ENCODE measurements around the gene DPH5. TPM values are rescaled to one million over a fixed set of nuclear protein-coding genes. Genes with fewer than 3 reads are reported as not detected.
"Not testable (repeated sequence)": the region's sequence is repeated elsewhere in the genome, so short reads cannot be mapped to it uniquely, and the experiment has no call there.

The DPH5 gene
- polyA plus RNA-seq, 3 donors from 2014 or later: 30.2 to 32.8 (median 32.0) TPM

DNA sequence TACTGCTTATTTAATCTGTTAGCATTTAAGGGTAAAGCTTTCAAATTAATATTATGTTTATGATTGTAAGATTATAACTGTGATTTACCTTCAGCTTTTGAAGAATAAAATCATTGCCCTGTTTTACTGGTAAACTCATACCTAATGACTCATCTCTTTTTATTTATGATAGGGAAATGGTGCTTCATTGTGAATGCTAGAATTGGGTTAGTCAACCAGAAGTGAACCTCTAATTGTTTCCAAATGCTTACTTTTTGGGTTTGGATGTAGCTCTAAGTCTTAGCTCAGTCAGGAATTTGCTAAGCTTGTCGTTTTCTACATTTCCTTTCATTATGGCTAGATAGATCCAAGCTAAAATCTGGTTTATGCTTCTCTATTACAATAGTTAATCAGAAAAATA is 70.3 kb downstream of the DPH5 start:
- Mint-ChIP-seq H3K36me3 (peaks cover 15 to 30% (median 18%) of the 10 kb centered on the region in 3 donors), H3K27me3 (ENCODE audit: low read depth in 3 of 3) (peaks cover 2% of the 10 kb centered on the region in 3 donors), H3K27ac (peak overlapping the region in 1 of 6 donors; percentile 41), H3K4me3 (no peak overlapping the region), H3K9me3 (no peaks in the 10 kb centered on the region), H3K4me1 (peaks cover 36 to 45% of the 10 kb centered on the region in 2 donors)
- no peak for DNase-seq

GRCh38 chr1:100953960-100954730 is 71.4 kb downstream of the DPH5 start:
- H3K9me3 Mint-ChIP-seq: peaks cover 0 to 3% (median under 1%) of the 10 kb centered on the region in 6 donors
- H3K27ac Mint-ChIP-seq: peak overlapping the region; percentile 62 to 95 (median 90)
- H3K36me3 Mint-ChIP-seq: peaks cover 16 to 27% (median 19%) of the 10 kb centered on the region in 3 donors
- peaks cover 48 to 53% of the 10 kb centered on the region in 2 donors for H3K4me1 Mint-ChIP-seq
- no peak for DNase-seq
- H3K4me3 Mint-ChIP-seq: no peak overlapping the region
- H3K27me3 Mint-ChIP-seq (ENCODE audit: low read depth in 3 of 3): peaks cover 2% of the 10 kb centered on the region in 3 donors

- not testable (repeated sequence) for DNase-seq; H3K27me3 Mint-ChIP-seq (ENCODE audit: low read depth in 3 of 3)
- Mint-ChIP-seq H3K4me3 (peak overlapping the region in 1 of 5 donors; percentile 29), H3K4me1 (peaks cover 59 to 65% of the 10 kb centered on the region in 2 donors), H3K36me3 (peaks cover 26 to 35% (median 30%) of the 10 kb centered on the region in 3 donors), H3K27ac (peak overlapping the region; percentile 62 to 95 (median 90)), H3K9me3 (peaks cover 5 to 15% (median 10%) of the 10 kb centered on the region in 6 donors)
Observed at GRCh38 chr1:100952970-100953369, 72.6 kb downstream of the DPH5 start.

DNA sequence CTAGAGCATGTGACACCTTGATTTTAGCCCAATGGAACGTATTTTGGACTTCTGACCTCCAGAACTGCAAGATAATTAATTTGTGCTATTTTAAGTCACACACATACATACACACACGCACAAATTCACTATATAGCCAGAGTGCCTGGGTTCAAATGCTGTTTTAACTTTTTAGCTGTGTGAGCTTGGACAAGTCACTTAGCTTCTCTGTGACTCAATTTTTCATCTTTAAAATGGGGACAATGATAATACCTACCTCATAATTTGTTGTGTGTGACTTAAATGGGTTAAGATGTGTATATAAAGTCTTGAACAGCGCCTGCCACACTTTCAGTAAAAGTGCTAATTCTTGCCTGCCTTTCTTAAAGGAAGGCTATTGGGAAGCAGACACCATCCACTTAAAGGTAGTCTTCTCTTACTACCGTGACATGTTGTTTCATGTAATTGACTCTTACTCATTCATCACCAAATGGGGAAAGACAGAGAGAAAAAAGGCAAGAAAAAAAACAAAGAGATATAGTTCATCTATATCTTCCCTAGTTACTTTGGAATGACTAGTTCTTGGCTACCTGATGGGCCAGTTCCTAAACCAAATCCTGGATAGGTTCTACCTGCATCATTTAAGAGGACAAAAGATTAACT is 73.4 kb downstream of the DPH5 start:
- Mint-ChIP-seq H3K27me3 (ENCODE audit: low read depth in 3 of 3) (peaks cover 2 to 3% (median 2%) of the 10 kb centered on the region in 3 donors), H3K36me3 (peaks cover 28 to 42% (median 37%) of the 10 kb centered on the region in 3 donors), H3K4me1 (peaks cover 66 to 72% of the 10 kb centered on the region in 2 donors), H3K9me3 (peaks cover 9 to 22% (median 16%) of the 10 kb centered on the region in 6 donors), H3K27ac (peak overlapping the region; percentile 62 to 95 (median 90)), H3K4me3 (no peak overlapping the region)
- DNase-seq: no peak

- H3K4me1 Mint-ChIP-seq: peaks cover 74 to 84% of the 10 kb centered on the region in 2 donors
- peak overlapping the region; percentile 62 to 95 (median 90) for H3K27ac Mint-ChIP-seq
- peaks cover 2 to 3% (median 2%) of the 10 kb centered on the region in 3 donors for H3K27me3 Mint-ChIP-seq (ENCODE audit: low read depth in 3 of 3)
- H3K4me3 Mint-ChIP-seq: peak overlapping the region in 1 of 5 donors; percentile 8
- peaks cover 17 to 36% (median 30%) of the 10 kb centered on the region in 6 donors for H3K9me3 Mint-ChIP-seq
- DNase-seq: no peak
- H3K36me3 Mint-ChIP-seq: peaks cover 43 to 51% (median 50%) of the 10 kb centered on the region in 3 donors
Observed at GRCh38 chr1:100950781-100951180, 74.8 kb downstream of the DPH5 start.

DNA sequence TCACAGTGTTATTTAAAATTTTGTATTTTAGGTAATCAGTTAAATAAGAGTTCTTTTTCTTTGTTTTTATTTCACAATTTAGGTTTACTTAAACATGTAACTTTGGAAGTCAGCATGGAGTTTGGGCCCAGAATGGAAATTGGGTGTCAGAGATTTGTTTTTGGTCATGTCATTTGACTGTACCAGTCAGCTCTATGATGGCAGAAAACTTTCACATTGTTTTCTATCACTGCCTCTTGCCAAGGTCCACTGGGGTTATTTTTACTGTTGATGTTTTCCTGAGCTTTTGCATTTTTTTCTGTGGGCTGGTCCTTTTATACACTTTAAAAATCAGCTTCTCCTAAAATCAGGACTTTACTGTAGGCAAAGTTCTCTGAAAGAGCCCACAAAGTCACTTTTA is 75.2 kb downstream of the DPH5 start:
- no peak for DNase-seq
- Mint-ChIP-seq H3K4me3 (peak overlapping the region in 2 of 5 donors; percentile 30 to 80), H3K27me3 (ENCODE audit: low read depth in 3 of 3) (peaks cover 2 to 3% (median 2%) of the 10 kb centered on the region in 3 donors), H3K27ac (peak overlapping the region; percentile 62 to 95 (median 90)), H3K4me1 (peaks cover 74 to 84% of the 10 kb centered on the region in 2 donors), H3K9me3 (peaks cover 17 to 39% (median 31%) of the 10 kb centered on the region in 6 donors), H3K36me3 (peaks cover 46 to 56% (median 55%) of the 10 kb centered on the region in 3 donors)

- peak overlapping the region; percentile 59 to 80 (median 74) for H3K4me3 Mint-ChIP-seq
- peak; percentile 61 to 75 (median 61) for DNase-seq
- not testable (repeated sequence) for H3K27me3 Mint-ChIP-seq (ENCODE audit: low read depth in 3 of 3)
- H3K27ac Mint-ChIP-seq: peak overlapping the region; percentile 62 to 95 (median 94)
- H3K9me3 Mint-ChIP-seq: peaks cover 17 to 43% (median 32%) of the 10 kb centered on the region in 6 donors
- peaks cover 74 to 84% of the 10 kb centered on the region in 2 donors for H3K4me1 Mint-ChIP-seq
- H3K36me3 Mint-ChIP-seq: peaks cover 47 to 63% (median 62%) of the 10 kb centered on the region in 3 donors
Observed at GRCh38 chr1:100949515-100950158, 75.9 kb downstream of the DPH5 start.

- DNase-seq: not testable (repeated sequence)
- peaks cover 49 to 64% (median 64%) of the 10 kb centered on the region in 3 donors for H3K36me3 Mint-ChIP-seq
- H3K9me3 Mint-ChIP-seq: peaks cover 17 to 43% (median 32%) of the 10 kb centered on the region in 6 donors
Observed at GRCh38 chr1:100948721-100949405, 76.7 kb downstream of the DPH5 start.

DNA sequence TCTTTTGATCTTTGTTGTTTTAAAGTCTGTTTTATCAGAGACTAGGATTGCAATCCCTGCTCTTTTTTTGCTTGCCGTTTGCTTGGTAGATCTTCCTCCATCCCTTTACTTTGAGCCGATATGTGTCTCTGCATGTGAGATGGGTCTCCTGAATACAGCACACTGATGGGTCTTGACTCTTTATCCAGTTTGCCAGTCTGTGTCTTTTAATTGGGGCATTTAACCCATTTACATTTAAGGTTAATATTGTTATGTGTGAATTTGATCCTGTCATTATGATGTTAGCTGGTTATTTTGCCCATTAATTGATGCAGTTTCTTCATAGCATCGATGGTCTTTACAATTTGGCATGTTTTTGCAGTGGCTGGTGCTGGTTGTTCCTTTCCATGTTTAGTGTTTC is 77.8 kb downstream of the DPH5 start:
- Mint-ChIP-seq H3K27ac (peak overlapping the region in 4 of 6 donors; percentile 43 to 94 (median 57)), H3K9me3 (peaks cover 17 to 43% (median 32%) of the 10 kb centered on the region in 6 donors), H3K36me3 (peaks cover 51 to 64% (median 63%) of the 10 kb centered on the region in 3 donors), H3K4me1 (peaks cover 69 to 77% of the 10 kb centered on the region in 2 donors)
- H3K27me3 Mint-ChIP-seq (ENCODE audit: low read depth in 3 of 3); DNase-seq; H3K4me3 Mint-ChIP-seq: not testable (repeated sequence)

More at GRCh38 chr1:100948721-100949405, 76.7 kb downstream of the DPH5 start:
- Mint-ChIP-seq H3K4me1 (peaks cover 71 to 78% of the 10 kb centered on the region in 2 donors), H3K27ac (peak overlapping the region; percentile 62 to 95 (median 94)), H3K4me3 (peak overlapping the region; percentile 59 to 80 (median 74))
- not testable (repeated sequence) for H3K27me3 Mint-ChIP-seq (ENCODE audit: low read depth in 3 of 3)

- Mint-ChIP-seq H3K27ac (peak overlapping the region in 3 of 6 donors; percentile 5 to 46 (median 43)), H3K36me3 (peaks cover 46 to 59% (median 56%) of the 10 kb centered on the region in 3 donors)
Observed at GRCh38 chr1:100946064-100946463, 79.5 kb downstream of the DPH5 start.

GRCh38 chr1:100943533-100943932 is 82.1 kb downstream of the DPH5 start:
- no peak for DNase-seq
- Mint-ChIP-seq H3K4me3 (no peak overlapping the region), H3K4me1 (peaks cover 51 to 66% of the 10 kb centered on the region in 2 donors), H3K27me3 (ENCODE audit: low read depth in 3 of 3) (peaks cover 0 to 5% (median 2%) of the 10 kb centered on the region in 3 donors), H3K9me3 (peaks cover 12 to 34% (median 27%) of the 10 kb centered on the region in 6 donors), H3K27ac (peak overlapping the region in 5 of 6 donors; percentile 30 to 85 (median 81)), H3K36me3 (peaks cover 48 to 60% (median 60%) of the 10 kb centered on the region in 3 donors)

More at GRCh38 chr1:100946064-100946463, 79.5 kb downstream of the DPH5 start:
- Mint-ChIP-seq H3K4me1 (peaks cover 70 to 77% of the 10 kb centered on the region in 2 donors), H3K9me3 (peaks cover 17 to 43% (median 32%) of the 10 kb centered on the region in 6 donors)
- not testable (repeated sequence) for H3K4me3 Mint-ChIP-seq; DNase-seq; H3K27me3 Mint-ChIP-seq (ENCODE audit: low read depth in 3 of 3)

DNA sequence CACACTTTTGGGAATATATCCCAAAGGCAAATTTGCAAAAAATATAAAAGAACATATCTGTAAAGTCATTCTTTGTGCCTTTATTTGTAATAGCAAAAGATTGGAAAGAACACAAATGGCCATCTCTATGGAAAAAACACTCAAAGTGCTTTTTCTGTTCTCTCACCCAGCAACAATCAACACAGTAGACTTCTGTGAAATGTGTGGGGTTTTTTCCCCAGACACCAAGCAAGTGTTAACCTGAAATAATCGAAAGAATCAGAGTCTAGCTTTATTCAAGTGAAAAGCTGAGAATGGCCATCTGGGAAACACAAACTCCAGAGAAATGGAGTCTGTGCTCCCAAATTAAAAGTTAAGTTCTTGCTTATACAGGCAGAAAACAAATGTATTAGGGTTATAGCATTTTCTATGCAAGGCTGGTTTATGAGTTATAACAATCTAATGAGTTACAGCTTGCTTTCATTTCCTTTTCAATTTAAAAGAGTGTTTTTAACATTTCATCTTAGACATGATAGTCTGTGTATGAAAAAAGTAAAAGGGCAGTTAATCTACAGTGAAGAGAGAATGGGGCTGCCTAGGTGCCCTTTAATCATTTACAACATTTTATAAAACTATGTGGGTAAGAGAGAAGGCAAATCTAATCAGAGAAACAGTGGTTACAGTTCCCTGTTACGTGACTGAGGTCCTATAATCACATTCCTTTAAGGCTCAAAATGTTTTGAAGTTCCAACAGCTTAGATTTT is 83.1 kb downstream of the DPH5 start:
- DNase-seq: no peak
- H3K4me3 Mint-ChIP-seq: peak overlapping the region; percentile 15 to 78 (median 62)
- peaks cover 0 to 5% (median 2%) of the 10 kb centered on the region in 3 donors for H3K27me3 Mint-ChIP-seq (ENCODE audit: low read depth in 3 of 3)
- H3K36me3 Mint-ChIP-seq: peaks cover 45 to 62% (median 59%) of the 10 kb centered on the region in 3 donors
- peak overlapping the region; percentile 30 to 94 (median 84) for H3K27ac Mint-ChIP-seq
- H3K4me1 Mint-ChIP-seq: peaks cover 42 to 60% of the 10 kb centered on the region in 2 donors
- peaks cover 9 to 24% (median 19%) of the 10 kb centered on the region in 6 donors for H3K9me3 Mint-ChIP-seq

All from immature natural killer cell (primary cell).